NCI-H2196 (cell line): ENCODE data around the gene GRHL1.

Experiments
- DNase-seq: peaks from one replicate; lab custom pipeline; 2025; ENCODE audit not compliant: unreplicated experiment; lab: John Stamatoyannopoulos, UW

GRHL1 gene

DNA sequence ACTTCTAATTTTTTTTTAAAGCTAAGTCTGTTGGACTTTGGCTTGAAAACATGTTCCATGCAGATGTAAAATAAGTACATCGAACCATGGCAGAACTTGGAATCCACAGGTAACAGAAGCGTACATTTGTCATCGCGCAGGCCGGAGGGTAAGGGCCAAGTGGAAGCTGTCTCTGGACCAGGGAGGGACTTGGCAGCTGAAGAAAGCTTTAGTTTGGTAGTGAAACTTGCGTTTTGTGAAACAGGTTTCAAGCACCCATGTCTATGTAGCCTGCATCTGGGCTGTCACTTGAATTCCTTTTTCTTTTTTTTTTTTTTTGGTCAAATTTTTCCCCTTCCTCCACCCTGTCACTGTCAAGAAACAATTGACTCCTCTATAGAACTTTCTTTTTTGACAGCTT lies 20.4 kb downstream of the GRHL1 start:
- DNase-seq, result no peak

DNA sequence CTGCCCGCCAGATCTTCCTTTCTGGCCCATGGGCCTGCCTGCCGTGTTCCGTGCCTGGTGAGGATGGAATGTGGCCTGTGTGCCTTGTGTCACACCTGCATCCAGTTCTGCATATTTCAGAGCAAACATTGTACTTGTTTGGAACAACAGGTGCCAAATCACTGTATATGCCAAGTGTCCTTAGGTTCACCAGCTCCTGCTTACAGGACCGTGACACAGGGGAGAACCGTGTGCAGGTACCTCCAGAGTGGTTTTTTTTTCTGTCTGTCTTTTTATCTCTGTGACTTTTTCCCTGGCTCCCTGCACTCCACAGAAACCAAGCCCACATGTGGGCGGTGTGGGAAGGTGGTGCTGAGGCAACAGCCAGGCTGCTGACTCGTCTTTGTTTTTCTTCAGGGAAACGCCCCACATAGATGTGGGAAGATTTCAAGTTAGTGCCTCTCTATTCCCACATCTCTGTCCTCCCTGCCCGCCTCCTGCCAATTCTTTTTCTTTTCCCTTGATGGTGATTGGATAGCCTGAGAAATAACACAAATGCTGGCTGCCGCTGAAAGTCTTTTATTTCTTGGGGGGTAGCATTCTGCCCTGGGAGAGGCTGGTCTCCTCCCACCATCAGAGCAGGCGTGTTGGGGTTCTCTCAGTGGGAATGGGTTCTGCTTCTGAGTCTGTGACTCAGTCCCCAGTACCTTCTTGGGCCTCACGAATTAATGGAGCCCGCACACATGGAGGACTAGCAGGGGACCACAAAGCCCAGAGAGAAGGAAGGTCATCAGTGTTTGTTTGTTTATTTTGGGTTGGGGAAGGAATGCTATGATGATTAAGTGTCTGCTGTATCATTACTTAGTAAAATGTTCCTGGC lies 21.4 kb downstream of the GRHL1 start:
- DNase-seq, result no peak

DNA sequence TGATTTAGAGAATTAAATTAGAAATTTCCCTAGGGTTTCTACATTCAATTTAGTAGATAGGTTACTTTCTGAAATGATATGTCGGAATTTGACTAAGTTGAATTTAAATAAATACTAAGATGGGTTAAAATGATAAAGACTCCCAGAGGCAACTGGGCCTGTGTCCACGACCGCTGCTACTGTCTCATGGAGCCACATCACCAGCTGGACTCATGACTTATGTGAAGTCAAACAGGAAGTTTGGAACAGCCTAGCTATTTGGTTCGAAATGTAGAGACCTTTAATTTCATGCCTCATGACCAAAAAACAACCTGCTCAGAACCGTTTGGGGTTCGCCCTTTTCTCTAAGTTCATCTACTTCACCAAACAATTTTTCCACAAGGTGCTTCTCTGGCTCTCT lies 22.2 kb downstream of the GRHL1 start:
- no peak for DNase-seq

DNA sequence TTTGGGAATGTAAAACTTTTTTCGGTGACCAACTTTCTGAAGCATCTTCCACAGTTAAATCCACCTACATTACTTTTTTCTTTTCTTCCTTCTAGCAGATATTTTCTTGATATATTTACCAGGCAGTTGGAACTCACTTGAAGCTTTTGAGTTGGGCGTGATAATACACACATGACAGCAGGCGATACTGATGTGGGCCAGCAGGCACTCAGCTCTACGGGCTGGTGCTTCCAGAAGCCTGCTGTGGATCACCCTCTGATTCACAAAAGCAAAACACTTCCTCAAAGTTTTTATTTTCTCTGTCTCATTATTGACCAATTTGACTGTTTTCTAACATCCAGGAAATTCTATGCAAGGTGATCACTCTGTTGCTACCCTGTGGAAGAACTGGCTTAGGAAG lies 22.9 kb downstream of the GRHL1 start:
- DNase-seq, result no peak

DNA sequence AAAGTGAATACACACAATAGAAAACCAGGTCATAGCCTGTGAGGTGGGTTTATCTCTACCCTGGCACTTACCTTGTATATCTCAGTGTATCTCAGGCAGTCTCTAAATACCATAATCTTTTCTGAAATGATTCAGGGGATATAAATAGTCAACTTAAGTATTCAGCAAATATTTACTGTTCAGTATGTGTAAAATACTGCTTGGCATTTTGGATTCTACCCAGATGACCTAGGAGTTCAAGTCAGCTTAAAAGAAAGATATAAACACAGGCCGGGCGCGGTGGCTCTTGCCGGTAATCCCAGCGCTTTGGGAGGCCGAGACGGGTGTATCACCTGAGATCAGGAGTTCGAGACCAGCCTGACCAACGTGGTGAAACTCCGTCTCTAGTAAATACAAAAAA lies 23.8 kb downstream of the GRHL1 start:
- no peak for DNase-seq

DNA sequence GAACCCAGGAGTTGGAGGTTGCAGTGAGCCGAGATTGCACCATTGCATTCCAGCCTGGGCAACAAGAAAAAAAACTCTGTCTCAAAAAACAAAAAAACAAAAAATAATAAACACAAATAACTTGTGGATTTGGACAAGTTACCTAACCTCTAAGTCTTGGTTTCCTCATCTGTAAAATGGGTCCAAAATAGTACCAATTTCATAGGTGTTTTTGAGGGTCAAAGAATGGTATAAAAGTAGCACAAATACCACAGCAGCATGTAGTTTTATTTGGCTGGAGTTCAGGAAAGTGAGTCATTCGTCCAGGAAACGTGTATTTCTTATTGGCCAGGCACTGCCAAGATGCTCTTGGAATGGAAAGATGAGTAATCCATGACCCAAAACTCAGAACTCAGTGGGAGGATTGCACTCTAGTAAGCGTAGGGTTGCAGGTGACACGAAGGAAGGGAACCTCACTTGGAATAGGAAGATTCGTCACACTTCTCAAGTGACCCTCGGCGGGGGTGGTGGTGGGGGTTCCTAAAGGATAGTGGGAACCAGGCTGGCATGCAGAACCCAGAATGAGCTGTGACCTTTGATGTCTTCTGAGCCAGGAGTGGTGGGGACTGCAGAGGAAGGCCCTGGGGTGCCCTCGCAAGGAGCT lies 24.4 kb downstream of the GRHL1 start:
- peak; percentile 12 for DNase-seq

DNA sequence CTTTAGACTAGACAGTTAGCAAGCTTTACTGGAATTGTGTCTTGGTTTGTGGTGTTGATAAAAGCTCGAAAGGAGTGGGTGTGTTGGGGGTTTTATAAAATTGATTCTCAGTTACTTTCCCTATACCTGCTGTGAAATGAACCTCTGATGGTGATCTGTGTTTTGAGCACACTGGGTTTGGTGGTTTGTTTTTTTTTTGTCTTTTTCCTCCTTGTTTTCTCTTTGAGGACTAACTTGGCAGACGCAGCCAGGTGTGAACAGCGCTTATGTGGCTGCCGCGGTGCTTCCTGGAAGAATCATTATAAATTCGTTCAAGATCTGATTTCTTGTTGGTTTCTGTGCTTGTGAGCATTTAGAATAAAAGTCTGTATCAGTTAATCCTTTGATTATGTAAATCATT lies 28.5 kb downstream of the GRHL1 start:
- DNase-seq, result peak; percentile 15

DNA sequence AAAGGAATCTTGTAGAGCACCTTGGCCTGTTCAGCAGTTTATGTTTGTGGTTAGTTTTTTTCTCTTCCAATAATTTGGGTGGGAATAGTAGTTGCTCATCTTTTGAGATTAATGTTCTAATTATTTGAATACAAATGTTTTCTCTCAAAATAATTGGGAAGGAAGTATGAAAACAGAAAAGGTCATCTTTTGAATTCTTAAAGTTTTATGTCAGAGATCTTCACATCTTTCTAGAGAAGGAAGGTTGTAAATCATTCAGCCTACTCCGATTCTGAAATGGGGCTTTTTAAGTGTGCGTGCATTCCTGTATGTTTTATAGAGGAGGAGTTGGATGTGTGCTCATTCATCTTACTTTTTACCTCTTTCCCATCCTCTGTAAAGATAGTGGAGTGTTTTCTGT lies 29.0 kb downstream of the GRHL1 start:
- DNase-seq, result no peak

DNA sequence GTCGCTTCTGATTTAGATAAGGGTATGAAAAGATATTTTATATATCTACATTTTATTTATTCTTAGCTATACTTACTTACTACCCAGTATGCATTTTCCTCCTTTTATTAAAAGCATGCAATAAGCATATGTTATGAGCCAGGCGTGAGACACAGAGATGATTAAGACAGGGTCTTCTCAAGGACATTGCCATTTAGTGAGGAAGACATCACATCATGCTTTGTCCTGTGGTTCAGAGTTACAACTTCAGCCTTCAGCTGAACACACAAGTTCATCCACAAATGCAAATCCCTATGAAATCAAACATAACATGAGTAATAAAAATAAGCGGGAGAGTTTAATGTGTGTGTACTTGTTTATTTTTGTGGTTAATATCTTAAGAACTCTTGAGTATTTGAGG lies 30.2 kb downstream of the GRHL1 start:
- DNase-seq, result no peak

DNA sequence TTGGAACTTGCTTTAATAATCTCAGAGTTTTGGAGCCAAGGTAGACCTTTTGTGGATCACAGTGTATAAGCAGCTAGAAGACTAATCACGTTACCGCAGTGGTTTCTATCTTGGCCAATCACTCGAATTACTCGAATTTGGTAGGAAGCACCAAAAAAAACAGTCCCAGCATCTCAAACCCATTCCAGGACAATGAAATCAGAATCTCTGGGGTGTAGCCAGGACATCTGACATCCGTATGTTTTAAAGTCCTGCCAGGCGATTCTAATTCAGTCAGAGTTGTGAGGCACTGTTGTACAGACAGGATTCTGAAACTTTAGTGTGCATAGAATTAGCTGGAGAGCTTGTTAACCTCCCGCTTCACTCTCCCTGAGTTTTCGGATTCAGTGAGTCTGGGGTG lies 30.8 kb downstream of the GRHL1 start:
- no peak for DNase-seq

DNA sequence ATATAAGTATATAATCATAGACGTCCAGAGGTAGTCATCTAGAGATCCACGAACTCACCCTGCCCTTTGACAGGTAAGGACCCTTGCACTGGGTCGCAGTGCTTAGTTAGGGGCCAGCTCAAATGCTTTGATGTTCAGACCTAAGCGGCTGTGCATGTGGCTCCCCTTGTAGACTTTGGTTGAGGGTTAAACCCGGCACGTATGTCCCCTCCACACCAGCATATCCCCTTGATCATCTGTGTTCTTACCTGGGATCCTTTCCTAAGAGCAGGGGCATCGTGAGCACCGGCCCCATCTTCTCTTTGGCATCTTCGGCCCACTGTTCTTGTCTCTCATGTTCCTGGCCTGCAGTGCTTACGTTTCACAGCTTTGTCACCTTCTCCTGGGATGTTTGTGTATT lies 31.4 kb downstream of the GRHL1 start:
- no peak for DNase-seq

DNA sequence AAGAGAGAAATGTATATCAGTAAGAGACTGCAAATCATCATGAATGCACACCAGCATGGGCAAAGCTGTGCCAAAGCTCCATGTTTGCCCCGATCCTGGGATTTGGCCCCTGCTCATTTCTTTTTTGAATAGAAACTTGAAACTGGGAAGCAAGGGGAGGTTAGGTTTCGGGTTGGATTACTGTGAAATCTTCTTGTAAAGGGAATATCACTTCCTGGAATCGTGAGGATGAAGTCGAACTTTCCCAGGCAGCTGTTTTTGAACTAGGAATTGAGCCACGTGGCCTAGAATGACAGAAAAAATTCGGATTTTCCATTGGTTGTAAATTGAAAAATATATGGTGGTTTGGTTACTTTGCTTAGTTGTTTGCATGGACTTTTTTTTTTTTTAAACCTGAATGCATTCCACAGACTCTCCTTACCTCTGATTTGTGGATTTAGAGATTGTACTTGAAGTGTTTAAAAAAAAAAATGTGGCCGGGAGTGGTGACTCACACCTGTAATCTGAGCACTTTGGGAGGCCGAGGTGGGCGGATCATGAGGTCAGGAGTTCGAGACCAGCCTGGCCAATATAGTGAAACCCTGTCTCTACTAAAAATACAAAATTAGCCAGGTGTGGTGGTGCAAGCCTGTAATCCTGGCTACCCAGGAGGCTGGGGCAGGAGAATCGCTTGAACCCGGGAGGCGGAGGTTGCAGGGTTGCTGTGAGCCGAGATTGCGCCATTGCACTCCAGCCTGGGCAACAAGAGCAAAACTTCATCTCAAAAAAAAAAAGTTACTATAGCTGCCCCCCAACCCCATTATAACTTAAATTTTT lies 32.1 kb downstream of the GRHL1 start:
- no peak for DNase-seq

DNA sequence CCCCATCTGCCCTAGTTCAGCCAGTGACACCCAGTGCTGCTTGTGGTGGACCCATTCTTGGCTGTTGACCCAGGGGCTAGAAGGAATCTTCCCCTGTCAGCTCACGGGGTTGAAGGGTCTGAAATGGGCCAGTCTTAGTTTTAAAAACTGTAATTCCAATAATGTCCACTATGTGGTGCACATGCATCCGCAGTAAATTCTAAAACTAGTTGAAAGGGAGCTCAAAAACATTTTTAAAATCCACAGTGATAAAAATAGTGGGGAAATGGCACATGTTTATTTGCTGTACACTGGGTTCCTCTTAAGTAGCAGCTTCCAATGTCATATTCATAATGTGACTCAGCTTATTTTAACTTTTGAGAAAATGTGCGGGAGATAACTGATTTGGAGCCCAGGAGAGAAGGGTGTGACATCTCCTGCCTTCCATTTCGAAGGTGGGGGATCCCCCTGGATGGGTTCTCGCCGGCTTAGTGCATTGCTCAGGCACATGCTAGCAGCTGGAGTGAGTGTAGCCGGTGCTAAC lies 32.8 kb downstream of the GRHL1 start:
- peak; percentile 48 for DNase-seq

DNA sequence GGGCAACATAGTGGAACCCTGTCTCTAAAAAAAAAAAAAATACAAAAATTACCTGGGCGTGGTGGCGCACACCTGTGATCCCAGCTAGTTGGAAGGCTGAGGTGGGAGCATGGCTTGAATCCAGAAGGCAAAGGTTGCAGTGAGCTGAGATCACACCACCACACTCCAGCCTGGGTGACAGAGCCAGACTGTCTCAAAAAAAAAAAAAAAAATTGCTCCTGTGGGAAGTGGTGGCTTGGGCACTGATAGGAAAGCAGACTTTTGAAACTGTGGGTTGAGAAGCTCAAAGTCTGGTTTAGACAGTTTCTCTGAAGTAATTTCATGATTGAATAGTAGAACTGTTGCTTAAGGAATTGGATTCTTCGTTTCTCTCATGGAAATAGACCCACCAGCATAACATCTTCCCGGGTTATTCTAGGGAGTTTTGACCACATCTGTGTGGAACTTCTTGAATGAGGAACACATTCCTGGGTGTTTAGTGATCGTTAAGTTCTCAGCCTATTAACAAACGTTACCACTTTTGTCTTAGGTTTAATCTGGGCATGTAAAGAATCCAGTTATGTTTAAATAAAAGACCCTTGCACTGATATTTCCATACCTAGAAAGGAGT lies 33.5 kb downstream of the GRHL1 start:
- DNase-seq, result no peak

DNA sequence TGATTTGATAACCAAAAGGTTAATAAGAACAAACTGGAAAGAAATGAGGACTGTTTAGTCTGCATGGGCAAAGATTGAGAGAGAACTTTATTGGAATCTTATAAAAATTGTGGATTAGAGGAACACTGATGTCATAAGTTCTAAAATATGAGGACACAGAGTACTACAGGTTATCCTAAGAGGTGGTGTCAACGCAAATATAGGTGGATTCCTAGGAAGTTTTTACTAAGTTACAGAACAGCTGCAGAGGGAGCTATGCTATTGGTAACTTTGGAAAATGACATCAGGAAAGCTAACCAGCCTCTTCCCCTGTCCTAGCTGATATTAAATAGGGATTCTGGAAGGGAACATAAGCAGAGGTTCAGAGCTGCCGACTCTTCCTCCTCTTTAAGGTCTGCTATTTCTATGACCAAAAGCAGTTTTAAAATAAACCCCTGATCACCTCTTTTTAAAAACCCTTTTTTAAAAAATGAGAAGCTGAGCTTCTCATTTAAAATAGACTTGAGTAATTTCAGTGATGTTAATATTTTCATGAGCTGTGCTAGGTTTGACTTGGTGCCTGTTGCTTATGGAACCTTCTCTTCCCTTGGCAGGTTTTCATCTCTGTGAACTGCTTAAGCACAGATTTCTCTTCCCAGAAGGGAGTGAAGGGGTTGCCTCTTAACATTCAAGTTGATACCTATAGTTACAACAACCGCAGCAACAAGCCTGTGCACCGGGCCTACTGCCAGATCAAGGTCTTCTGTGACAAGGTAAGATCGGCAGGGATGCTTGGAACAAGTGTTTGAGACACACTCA lies 34.2 kb downstream of the GRHL1 start:
- DNase-seq, result no peak

DNA sequence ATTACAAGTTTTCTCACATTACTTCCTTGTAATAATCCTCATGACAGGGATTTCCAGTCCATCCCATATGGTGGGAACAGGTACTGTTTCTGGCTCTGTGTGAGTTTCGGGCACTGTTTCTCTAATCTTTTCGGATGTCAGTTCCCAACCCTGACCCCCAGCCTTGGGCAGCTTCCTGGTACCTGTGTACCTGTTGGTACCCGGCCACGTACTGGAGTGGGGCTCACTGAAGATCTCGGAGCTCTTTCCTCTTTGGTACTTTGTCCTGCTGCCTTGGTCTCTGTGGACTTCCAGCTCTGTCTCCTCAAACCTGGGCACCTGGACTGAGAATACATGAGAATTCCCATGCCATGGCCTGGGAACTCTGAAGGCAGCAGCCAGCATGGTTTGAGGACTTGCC lies 36.8 kb downstream of the GRHL1 start:
- DNase-seq, result no peak

DNA sequence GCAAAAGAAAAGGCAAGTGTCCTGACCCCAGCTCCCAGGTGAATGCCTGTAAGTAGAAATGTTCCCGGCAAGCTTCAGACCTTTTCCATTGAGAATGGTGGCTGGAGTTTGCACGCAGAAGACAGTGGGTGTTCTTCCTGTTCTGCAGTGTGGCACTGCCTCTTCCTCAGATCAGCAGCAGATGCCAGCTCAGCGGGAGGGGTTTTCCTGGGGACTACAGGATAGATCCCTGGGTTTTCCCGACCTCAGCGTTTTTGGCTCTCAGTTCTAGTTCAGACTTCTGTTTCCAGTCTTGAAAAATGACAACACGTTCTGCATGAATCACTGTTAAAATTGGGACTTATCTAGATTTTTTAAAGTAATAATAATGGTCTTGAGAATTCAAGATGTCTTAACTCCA lies 39.2 kb downstream of the GRHL1 start:
- no peak for DNase-seq

DNA sequence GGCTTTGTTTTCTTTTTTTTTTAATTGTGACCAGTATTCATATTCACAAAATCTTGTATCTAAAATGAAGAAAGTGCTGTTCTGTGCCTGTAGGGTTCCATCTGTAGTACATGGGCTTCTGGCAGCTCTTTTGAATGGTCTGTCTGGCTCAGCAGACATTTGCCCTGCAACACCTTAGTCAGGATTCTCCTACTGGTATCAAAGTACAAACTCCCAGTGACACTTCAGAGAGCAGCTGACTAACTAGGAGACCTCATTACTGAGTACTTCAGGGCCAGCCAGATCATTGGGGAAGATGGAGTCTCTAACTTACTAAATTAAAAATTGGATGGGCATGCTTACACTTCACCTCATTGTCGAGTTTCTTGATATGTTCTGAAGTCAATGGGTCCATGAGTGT lies 39.7 kb downstream of the GRHL1 start:
- no peak for DNase-seq

DNA sequence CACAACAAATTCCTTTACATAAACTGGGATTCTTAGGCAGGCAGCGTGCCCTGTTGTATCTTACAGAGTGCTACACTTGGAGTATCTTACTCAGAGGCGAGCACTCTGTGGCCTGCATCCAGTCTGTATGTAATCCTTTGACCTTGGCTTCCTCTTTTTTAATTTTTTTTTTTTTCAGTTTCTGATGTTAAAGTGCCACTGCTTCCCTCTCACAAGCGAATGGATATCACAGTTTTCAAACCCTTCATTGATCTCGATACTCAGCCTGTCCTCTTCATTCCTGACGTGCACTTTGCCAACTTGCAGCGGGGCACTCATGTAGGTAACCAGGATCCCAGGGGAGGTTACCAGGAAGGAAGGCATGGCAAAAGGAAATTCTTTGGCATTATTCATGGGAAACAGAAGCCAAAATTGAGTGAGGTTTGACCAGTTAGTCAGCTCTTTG lies 40.4 kb downstream of the GRHL1 start:
- no peak for DNase-seq

DNA sequence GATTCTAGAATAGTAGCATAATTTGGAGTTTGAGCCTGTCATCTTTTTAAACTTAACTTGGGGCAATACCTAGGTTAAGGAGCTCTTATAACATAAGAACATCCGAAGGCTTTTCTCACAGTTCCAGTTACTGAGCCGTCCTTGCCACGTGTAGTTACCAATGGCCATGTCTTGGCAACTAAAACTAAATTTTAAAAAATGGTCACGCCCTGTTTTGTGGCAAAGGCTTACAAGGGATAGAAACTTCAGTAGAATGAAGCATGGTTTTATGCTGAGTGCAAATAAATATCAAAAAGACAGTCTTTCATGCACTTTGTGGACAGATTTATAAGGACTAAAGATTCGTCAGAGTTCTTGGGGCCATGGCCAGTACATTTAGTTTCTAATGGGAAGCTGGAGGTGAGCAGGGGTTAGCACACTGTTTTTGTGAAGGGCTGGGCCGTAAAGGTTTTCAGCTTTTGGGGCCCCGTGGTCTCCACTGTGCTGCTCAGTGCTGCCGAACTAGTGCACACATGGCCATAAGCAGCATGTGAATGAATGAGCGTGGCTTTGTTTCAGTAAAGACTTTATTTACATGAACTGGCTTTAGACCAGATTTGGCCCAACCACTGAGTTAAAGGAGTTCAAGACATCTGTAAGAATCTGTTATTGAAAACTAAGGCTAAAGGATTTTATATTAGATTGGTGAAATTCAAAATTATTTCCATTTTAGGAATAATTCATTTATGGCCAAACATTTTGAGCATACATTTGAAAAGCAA lies 41.1 kb downstream of the GRHL1 start:
- no peak for DNase-seq
